ENCODE data around the gene SDK1. TPM values are rescaled to one million over a fixed set of nuclear protein-coding genes. Genes with fewer than 3 reads are reported as not detected.
A peak's percentile ranks its signal among the peaks of the same experiment; 100 is the strongest.

Gene SDK1
- total RNA-seq, 1 experiment from 2014 or later: 1.8 TPM

- no peak for DNase-seq (ENCODE audit: low spot score)
Observed at GRCh38 chr7:3283130-3283704, 17.8 kb upstream of the SDK1 start.

- DNase-seq (ENCODE audit: low spot score): no peak
Observed at GRCh38 chr7:3285652-3286051, 15.4 kb upstream of the SDK1 start.

- DNase-seq (ENCODE audit: low spot score): peak; percentile 96
Observed at GRCh38 chr7:3289996-3290395, 11.1 kb upstream of the SDK1 start.

- no peak for DNase-seq (ENCODE audit: low spot score)
Observed at GRCh38 chr7:3292694-3293093, 8.4 kb upstream of the SDK1 start.

GRCh38 chr7:3294432-3295100 lies 6.5 kb upstream of the SDK1 start:
- DNase-seq (ENCODE audit: low spot score): no peak

- no peak for DNase-seq (ENCODE audit: low spot score)
Observed at GRCh38 chr7:3297105-3297819, 3.8 kb upstream of the SDK1 start.

GRCh38 chr7:3300221-3300650 lies 816 bp upstream of the SDK1 start:
- peak; percentile 30 for DNase-seq (ENCODE audit: low spot score)

GRCh38 chr7:3301449-3301731 lies 338 bp downstream of the SDK1 start:
- DNase-seq (ENCODE audit: low spot score): no peak

- DNase-seq (ENCODE audit: low spot score): peak; percentile 31
Observed at GRCh38 chr7:3301831-3302618, 973 bp downstream of the SDK1 start.

- DNase-seq (ENCODE audit: low spot score): no peak
Observed at GRCh38 chr7:3302681-3303320, 1.7 kb downstream of the SDK1 start.

GRCh38 chr7:3304131-3304530 lies 3.1 kb downstream of the SDK1 start:
- no peak for DNase-seq (ENCODE audit: low spot score)

GRCh38 chr7:3307435-3307834 lies 6.4 kb downstream of the SDK1 start:
- no peak for DNase-seq (ENCODE audit: low spot score)

GRCh38 chr7:3309140-3309539 lies 8.1 kb downstream of the SDK1 start:
- DNase-seq (ENCODE audit: low spot score): peak; percentile 46

- no peak for DNase-seq (ENCODE audit: low spot score)
Observed at GRCh38 chr7:3309956-3310355, 8.9 kb downstream of the SDK1 start.

GRCh38 chr7:3310884-3311283 lies 9.8 kb downstream of the SDK1 start:
- DNase-seq (ENCODE audit: low spot score): no peak

GRCh38 chr7:3312583-3312982 lies 11.5 kb downstream of the SDK1 start:
- DNase-seq (ENCODE audit: low spot score): no peak

GRCh38 chr7:3318874-3319273 lies 17.8 kb downstream of the SDK1 start:
- no peak for DNase-seq (ENCODE audit: low spot score)

GRCh38 chr7:3321206-3321605 lies 20.2 kb downstream of the SDK1 start:
- no peak for DNase-seq (ENCODE audit: low spot score)

GRCh38 chr7:3321745-3322144 lies 20.7 kb downstream of the SDK1 start:
- DNase-seq (ENCODE audit: low spot score): no peak

- no peak for DNase-seq (ENCODE audit: low spot score)
Observed at GRCh38 chr7:3326246-3326645, 25.2 kb downstream of the SDK1 start.

- DNase-seq (ENCODE audit: low spot score): no peak
Observed at GRCh38 chr7:3327099-3327498, 26.0 kb downstream of the SDK1 start.

GRCh38 chr7:3327655-3328054 lies 26.6 kb downstream of the SDK1 start:
- DNase-seq (ENCODE audit: low spot score): no peak
